Effector CD8-positive, alpha-beta T cell (primary cell): ENCODE data around the gene GALNT18.

Source experiments
- DNase-seq: peaks from one replicate; lab custom pipeline; 2025; lab: John Stamatoyannopoulos, UW

The GALNT18 gene

GRCh38 chr11:11588243-11588642, 33.6 kb downstream of the GALNT18 start:
- DNase-seq: no peak

DNA sequence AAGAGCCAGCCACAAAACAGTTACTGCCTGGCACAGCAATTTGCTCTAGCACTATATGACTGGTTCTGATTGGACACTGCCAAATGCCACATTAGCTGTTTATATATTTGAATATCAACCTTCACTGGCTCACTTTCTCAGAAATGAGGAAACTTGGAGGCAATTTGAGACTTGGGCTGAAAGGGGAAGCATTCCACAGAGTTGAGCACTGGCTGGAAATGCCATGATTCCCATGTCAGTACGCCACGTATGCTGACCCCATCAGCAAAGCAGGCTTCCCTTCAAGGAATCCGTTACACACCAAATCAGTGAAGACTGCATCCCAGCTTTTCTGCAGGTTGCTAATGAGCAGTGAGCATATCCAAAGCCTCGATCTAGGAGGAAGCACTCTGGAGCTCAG, 34.7 kb downstream of the GALNT18 start:
- DNase-seq: no peak

GRCh38 chr11:11586465-11586864, 35.3 kb downstream of the GALNT18 start:
- DNase-seq: no peak

GRCh38 chr11:11584937-11585336, 36.9 kb downstream of the GALNT18 start:
- DNase-seq: no peak

GRCh38 chr11:11584530-11584810, 37.3 kb downstream of the GALNT18 start:
- no peak for DNase-seq

DNA sequence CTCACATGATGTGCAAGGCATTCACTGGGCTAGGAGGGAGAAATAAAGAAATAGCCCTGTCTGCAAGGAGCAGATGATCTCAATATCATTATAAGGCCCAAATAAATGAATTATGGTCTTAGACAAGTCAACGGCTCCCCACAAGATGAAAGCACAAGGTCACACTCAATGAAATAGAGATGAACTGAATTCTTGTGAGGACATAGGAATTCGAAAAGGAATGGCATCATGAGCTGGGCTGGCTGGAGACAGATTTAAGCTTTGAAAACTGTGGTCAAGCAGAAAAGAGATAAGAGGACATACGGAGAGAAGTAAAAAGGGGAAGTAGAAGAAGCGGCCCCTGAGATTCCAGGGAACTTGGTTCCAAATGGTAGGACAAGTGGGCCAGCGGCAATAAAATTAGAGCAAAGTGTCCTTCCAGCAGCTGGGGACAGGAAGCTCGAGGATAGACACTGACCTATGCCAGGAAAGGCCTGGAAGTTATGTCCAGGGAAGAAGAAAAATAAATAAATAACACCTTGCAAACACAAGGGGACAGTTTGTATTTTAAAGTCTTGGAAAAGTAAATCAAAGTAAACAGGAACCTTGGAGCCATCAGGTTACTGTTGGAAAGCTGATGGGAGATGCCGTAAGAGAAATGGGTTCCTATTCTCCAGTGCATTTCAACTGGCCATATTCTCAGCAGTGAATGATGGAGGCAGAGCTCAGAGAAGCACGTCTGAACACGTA, 37.8 kb downstream of the GALNT18 start:
- DNase-seq: no peak

DNA sequence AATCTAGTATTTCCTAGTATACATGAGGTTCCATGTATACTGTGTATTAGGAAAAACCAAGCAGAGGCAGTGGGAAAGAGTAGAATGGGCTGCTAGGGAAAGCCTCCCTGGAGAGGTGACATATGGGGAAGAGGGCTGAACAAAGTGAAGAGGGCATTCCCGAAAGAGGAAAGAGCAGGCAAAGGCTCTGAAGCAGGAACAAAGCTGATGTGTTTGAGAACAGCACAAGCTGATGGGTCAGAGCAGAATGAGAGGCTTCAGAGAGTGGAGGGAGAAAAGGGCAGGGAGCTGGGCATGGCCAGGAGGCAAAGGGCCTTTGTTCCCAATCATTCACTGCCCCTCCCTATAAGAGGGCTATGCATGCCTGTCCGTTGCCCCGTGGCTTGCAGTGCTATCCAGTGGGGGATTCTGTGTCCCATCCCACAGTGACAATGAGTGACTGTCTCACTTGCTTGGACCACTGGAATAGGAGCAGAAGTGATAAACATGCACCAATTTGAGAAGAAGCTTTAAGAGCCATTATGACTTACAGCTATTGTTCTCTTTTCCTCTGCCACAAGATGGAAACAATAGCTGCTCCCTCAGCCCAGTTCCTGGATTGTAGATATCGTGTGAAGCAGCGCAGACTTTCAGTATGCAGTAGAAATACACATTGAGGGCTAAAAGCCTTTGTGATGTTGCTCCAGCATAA, 39.6 kb downstream of the GALNT18 start:
- no peak for DNase-seq

DNA sequence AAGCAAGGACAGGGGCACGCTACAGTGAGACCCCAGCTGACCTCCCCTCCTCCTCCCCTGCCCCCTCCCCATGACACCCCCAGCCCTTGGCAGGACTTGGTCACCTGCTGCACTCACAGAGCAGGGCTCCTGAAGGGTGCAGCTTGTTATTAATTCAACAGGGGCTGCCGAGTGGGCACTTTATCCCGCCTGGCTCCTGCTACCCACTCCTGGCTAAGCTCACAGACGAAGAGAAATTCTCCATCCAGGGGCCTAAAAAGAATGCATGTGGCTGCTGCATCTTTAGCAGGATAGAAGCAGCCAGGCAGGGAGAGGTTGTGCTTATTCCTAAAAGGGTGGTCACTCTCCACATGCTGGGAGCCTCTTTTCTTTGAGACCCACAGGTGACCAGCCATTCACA, 40.3 kb downstream of the GALNT18 start:
- no peak for DNase-seq

DNA sequence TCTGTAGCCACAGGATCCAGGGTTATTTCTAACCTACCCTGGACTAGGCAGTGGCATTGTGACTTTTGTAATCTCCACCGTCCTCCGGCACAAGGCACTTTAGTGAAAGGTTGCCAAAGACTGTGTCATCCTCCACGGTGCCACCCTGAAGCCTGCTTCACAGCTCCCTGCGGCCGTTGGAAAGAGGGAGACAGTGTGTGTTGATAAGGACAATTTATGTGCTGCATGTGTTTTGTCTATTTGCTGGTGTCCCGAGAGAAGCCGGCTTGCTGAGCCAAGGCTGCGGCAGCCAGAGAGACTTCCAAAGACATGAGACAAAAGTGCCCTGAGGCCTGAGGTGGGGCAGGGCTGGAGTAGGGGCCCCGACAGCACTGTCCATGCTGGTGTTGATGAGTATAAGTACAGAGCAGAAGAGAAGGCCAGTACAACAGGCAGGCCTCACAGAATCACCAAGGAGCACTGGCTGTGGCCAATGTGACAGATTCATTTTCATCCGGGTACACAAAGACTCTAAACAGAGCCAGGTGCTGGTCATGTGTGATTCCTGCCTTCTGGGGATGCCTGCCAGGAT, 40.9 kb downstream of the GALNT18 start:
- no peak for DNase-seq

DNA sequence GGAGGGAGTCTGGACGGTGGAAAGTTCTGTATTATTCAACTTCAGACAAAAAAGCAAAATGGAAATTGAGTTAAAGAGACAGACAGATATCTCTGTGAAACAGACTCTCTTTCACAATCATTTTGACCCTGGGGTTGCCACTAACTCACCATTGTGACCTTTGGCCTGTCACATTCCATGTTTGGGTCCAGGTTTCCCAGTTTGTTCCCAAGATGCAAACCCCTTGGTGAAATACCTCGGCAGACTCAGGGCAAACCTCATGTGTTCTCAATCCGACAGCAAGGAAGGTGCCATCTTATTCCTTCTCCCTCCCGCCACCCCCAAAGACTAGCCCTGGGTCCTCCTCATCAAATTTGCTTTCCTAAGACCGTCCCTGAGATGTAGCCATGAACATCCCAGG, 41.8 kb downstream of the GALNT18 start:
- DNase-seq: no peak

DNA sequence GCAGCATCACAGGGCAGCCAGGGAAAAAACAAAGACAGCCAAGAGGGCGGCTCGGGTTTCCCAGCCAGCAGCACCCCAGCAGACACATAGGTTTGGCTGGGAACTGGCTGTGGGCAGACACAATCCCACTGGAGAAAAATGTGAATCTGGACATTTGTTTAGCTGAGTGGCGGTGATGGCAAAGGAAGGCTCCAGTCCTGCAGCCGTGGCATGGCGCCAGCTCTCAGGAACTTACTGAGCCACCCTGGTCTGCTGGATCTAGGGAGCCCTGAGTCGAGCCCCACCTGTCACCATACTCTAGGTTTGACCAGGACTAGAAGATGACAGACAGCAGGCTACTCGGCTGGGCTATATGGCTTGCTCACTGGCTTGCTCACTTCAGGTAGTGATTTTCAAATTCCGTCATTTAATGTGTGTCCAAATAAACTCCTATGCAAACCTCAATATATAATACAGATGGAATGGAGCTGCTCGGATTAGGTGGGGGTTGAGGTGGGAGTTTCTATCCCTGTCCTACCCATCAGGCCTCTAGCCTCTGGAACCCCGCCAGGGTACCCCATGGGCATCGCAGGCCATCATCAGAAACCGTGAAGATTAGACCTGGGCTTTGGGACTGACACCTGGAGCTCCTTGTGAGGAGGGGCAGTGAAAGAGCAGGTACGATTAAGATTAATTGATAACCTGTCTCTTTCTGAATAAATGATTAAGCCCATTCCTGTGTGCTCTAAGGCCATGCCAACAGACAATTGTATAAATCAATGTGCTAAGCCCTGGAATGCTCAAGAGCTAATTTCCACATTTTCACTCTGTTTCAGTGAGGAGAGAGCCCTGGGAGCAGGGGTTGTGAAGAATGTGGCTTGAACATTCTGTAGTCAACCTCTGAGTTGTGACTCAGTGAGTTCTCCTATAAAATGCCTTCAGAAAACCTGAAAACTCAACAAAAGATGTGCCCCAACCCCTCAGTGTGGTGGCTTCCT, 42.5 kb downstream of the GALNT18 start:
- DNase-seq: no peak

DNA sequence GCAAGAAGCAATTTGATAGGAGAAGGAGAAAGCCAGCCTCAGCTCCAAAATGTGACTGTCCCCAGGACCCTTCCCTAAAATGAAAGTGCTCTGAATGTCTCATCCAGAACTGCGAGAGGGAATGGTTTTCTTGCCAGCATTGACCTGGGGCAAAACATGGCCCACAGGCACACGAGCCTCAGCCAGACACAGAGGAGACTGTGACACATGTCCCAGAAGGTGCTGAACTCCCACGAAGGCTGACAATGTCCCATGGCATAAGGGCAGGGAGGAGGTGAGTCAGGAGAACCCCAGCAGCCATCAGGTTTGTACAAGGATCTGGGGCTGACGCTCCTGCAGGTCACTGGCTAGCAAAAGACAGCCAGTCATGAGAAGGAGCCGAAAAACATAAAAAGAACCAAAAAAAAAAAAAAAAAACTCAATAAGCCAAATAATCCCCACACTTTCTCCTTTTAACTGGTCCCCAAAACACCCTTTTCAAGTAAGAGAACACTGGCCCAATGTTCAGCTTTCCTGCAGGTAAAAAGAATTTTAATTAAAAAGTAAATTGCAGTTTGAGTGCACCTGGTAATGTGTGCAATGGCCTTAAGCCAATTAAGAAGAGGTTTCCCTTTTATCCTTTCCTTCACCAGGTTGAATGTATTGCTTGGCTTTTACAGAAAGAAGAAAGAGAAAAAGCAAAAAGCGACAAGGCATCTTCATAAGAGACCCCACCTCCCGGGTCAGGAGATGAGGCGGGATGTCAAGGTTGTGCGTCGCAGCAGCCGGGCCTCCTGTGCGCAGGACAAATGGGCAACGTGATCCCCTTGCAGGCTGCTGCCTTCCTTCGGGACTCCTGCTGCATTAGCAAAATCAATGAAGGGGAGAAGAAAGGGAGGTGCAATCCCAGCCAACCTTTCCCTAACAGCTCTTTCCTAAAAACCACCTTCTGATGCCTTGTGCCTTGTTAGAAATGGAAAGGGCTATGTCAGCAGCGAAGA, 43.6 kb downstream of the GALNT18 start:
- no peak for DNase-seq

DNA sequence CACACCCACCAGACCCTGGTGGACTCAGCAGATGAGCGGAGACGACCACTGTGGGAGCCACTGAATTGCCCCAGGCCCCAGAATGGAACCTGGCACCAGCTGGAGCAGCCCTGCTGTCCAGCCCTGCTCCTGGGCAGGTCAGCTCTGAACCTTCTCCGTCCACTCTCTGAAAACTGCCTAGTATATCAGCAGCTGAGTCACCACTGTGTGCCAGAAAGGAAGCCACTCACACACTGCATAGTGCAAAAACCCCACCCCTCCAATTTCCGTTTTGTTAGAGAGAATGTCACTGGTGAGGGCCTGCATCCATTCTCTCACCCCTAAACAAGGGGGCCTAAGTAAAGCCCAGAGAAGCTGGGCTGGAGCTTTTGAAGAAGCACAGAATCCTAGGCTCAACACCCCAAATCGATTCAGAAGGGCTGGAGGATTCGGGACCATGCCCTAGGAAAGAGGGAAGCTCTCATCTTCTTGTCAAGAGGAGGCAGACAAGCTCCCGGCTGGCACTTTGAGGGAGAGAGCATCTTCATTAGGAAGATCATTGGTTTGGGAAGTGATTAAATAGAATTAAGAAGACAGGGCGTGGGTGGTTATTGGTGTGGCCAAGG, 44.5 kb downstream of the GALNT18 start:
- DNase-seq: no peak

DNA sequence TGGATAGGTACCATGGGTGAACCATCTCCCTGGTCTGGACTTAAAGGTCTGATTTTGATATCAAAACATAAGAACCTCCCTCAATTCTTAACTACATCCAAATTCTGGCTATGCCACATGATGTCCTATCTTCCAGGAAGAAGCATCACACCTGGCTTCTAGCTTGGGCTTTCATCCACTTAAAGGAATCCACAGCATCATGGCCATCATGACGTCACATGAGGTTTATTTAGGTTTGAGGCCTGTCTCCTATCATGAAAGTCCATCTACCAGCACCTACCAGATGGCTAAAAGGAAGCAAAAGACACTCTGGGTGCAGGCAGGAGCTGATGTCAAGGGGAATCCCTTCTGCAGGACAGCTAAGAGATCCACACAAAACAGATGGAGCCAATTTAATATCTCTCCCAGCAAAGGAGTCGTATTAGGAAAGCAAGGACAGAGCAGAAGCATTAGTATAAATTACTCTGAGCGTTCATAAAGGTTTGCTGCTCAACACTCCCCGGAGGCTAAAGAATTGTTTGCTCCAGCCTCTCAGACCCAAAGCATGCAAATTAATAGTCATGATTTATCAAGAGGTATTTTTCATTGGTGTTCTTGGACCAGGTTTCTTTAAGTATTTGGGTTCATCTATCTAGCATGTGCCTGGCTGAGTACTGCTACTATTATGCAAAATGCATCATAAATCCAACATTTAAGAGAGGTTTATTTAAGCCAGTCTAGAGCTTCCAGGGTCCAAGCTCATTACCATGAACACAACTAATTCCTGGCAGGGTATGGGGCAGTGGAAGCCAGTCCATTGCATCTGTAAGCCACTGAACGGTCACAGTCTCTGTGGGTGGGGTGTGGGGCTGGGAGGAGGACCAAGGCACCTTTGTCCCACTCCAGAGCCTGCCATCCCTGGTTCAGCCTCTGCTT, 47.2 kb downstream of the GALNT18 start:
- DNase-seq: no peak

GRCh38 chr11:11572386-11572785, 49.4 kb downstream of the GALNT18 start:
- DNase-seq: no peak

DNA sequence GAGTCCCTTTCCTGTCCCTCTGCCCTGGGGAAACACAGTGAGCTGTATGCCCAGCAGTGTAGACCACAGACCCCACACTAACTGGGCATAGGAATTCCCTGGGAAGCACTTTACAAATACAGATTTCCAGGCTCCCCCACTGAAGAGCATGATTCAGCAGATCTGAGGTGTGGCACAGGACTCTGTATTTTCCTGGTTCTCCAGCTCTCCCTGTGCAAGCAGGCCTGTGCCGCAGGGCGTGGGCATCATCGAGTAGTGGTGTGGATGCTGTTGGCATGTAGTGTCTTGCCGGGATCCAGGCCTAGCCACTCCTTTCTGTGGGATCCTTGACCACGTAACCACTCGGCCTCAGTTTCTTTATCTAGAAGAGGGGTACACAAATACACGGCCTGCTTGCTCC, 49.9 kb downstream of the GALNT18 start:
- DNase-seq: no peak

DNA sequence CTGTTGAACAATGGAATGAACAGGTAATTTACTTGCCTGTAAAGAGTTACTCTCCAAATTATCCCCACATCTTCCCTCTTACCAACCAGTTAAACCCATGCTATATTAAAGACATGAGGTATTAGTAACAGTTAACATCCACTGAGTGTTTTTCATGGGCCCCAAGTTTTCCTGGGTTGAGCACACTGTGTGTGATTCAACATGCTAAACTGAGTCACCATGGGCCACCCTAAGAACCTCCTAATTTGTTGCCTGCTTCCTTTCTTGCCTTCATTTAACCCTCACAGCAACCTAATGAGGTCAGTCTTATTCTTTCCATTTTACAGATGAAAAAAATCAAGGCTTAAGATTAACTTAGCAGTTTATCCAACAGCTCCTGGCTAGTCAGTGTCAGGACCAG, 51.0 kb downstream of the GALNT18 start:
- DNase-seq: no peak

DNA sequence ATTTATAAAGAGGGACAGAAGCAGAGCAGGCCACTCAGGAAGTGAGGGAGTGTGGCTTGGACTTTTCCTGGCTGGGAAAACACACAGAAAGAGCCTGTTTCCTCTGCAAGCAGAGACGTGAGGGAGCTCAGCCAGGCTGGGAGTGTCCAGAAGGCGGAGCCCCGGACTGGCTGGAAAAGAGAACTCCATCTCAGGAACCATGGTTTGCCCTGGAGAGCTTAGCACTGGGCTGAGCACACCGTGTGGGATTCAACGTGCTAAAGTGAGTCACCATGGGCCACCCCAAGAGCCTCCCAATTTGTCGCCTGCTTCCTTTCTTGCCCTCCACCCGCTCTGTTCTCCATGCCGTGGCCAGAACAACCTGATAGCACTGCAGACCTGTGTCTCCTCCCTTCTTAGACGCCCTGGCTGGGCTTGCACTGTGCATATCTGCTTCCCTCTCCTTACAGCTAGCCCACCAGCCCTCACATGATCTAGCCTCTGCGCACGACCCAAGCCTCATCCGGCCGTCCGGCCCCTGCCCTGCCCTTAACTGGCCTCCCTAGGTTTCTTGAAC, 51.8 kb downstream of the GALNT18 start:
- DNase-seq: no peak

DNA sequence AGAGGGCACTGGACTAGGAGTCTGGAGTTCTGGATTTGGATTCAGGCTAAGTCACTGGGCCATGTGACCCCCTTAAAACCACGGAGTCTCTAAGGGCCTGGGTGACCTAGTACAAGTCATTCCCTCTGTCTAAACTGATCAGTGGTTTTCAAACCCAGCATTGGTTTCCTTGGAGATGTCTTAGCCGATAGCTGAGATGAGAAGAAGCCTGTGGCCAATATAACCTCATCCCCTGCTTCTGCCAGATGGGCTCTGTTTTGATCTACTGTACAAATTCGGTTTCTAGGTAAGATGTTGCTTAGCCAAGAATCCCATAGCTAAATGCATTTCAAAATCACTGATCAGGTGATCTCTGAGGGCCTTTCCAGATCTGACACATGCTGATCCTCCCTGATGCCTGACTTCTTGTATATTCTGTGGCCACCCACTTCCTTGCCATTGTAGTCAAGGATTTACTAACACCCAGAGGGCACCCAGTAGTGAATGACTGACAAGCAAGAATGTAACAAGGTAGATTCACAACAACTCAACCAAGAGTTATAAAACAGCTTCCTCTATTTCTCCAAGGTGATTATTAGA, 53.1 kb downstream of the GALNT18 start:
- no peak for DNase-seq
